Myometrial cell (primary cell): ENCODE results near the gene KCNA2. TPM values are rescaled to one million over a fixed set of nuclear protein-coding genes. Genes with fewer than 3 reads are reported as not detected.

Experiments used
- total RNA-seq: library from RNA; depleted of rRNA; stranded (reverse); fragments of >200 nt; gene quantifications from 2 replicates; pipeline ENCODE4 v1.2.3, GENCODE V29; 2015

The KCNA2 gene
- total RNA-seq, result not detected in 2 replicates

DNA sequence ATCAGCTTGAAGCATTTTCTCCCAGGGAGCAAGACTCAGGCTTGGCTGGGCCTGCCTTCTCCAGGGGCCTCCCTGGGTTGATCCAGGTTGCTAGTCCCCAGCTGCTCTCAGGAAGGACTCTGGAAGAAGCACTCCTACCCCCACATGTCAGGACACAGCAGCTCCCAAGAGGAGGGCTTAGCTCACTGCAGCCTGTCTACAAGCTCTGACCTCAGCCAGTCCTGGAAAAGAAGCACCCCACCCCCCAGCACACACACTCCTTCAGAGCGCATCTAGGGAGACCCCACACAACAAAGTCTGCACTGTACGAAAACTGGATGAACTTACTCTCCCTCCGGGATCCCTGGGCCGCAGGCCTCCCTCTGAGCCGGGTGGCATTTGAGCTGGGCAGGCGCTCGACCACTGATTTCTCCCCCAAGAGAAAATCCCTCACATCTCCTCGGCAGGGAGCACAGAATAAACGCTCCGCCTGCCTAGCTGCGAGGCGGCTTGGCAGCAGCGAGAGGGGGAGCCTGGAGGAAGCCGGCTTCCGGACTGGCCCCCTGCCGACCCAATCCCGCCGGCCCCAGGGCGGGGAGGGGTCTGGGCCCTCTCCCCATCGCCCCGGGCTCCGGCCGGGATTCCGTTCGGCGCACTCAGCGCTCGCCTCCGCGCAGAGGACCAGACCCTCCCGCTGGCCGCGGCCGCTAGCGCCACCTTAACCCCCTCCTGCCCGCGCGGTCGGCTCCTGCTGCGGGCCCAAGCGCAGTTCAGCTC, at the start of gene KCNA2:
Gene KCNA2 (minus strand): TSS at position 458 of the 756 bp plus-strand sequence. CDS start 1,576 bp downstream, outside the sequence.

Other genes with a start within 250 kb of the KCNA2 start
- 37.5 and 44.3 TPM in 2 replicates for gene SLC16A4, start 215.3 kb downstream of the KCNA2 start, total RNA-seq
- 152 and 155 TPM in 2 replicates for gene LAMTOR5, start 198.7 kb downstream of the KCNA2 start, total RNA-seq
- gene PROK1, start 155.2 kb downstream of the KCNA2 start, total RNA-seq, result not detected in 2 replicates
- gene KCNA10, start 87.2 kb downstream of the KCNA2 start, total RNA-seq, result not detected in 2 replicates
- gene KCNA3, start 68.6 kb upstream of the KCNA2 start, total RNA-seq, result under 0.01 TPM in 1 of 2 replicates, not detected in the other